GM18909 (cell line): Measurements from ENCODE around the gene ZDHHC8.
A peak's percentile ranks its signal among the peaks of the same experiment; 100 is the strongest.

Experiments used
- ATAC-seq: cut with Tn5 transposase; IDR thresholded peaks from one replicate; pipeline ENCODE4 v1.9.1; 2021; ENCODE audit warnings: mild to moderate bottlenecking; ENCODE audit not compliant: unreplicated experiment, poor library complexity

ZDHHC8 gene

GRCh38 chr22:20112623-20113511 lies 18.7 kb upstream of the ZDHHC8 start:
- no peak for ATAC-seq

- no peak for ATAC-seq
Measured at GRCh38 chr22:20113551-20114310, 17.9 kb upstream of the ZDHHC8 start.

GRCh38 chr22:20114506-20115475 lies 16.8 kb upstream of the ZDHHC8 start:
- no peak for ATAC-seq

GRCh38 chr22:20115691-20116375 lies 15.8 kb upstream of the ZDHHC8 start, which contains the start of gene RANBP1:
Gene RANBP1 (plus strand): TSS chr22:20116104. CDS start chr22:20116185, 81 bp downstream.
- no peak for ATAC-seq

GRCh38 chr22:20116376-20116950 lies 15.1 kb upstream of the ZDHHC8 start:
- no peak for ATAC-seq

- ATAC-seq, result peak; percentile 71
Measured at GRCh38 chr22:20116951-20117632, 14.5 kb upstream of the ZDHHC8 start, which contains the start of gene TRMT2A. Gene TRMT2A (minus strand): TSS chr22:20117226. CDS start chr22:20116906, 320 bp downstream.

- ATAC-seq, result peak; percentile 15
Measured at GRCh38 chr22:20117633-20118299, 13.8 kb upstream of the ZDHHC8 start.

GRCh38 chr22:20118300-20119020 lies 13.1 kb upstream of the ZDHHC8 start:
- no peak for ATAC-seq

GRCh38 chr22:20121856-20122415 lies 9.7 kb upstream of the ZDHHC8 start:
- no peak for ATAC-seq

- ATAC-seq, result no peak
Measured at GRCh38 chr22:20123366-20124082, 8.1 kb upstream of the ZDHHC8 start.

GRCh38 chr22:20124083-20124787 lies 7.4 kb upstream of the ZDHHC8 start:
- no peak for ATAC-seq

GRCh38 chr22:20125201-20126174 lies 6.1 kb upstream of the ZDHHC8 start:
- no peak for ATAC-seq

- no peak for ATAC-seq
Measured at GRCh38 chr22:20126284-20127029, 5.1 kb upstream of the ZDHHC8 start.

GRCh38 chr22:20127318-20127868 lies 4.2 kb upstream of the ZDHHC8 start:
- no peak for ATAC-seq
